GM13976 (cell line): ENCODE data around the gene KMT2C.
"Not testable (repeated sequence)": the region's sequence is repeated elsewhere in the genome, so short reads cannot be mapped to it uniquely, and the experiment has no call there.

Experiments
- DNase-seq: peaks from one replicate; pipeline ENCODE4 v3.0.0; 2012; ENCODE audit warnings: low spot score
- in situ Hi-C: fragments of 300-500 bp; cut with MboI; formaldehyde crosslinking; loops from one replicate; pipeline ENCODE4 v1.12.0; 2022; ENCODE audit warnings: low sequenced_read_pairs, mixed read lengths, inconsistent platforms; ENCODE audit not compliant: unreplicated experiment
- TF ChIP-seq, protein P1 (sequence below): IDR thresholded peaks from 2 replicates; pipeline ENCODE4 v1.5.1; 2012; ENCODE audit warnings: borderline replicate concordance, mild to moderate bottlenecking; ENCODE audit not compliant: insufficient read depth; ENCODE audit errors: extremely low read depth, missing control alignments, control extremely low read depth

The KMT2C gene

DNA sequence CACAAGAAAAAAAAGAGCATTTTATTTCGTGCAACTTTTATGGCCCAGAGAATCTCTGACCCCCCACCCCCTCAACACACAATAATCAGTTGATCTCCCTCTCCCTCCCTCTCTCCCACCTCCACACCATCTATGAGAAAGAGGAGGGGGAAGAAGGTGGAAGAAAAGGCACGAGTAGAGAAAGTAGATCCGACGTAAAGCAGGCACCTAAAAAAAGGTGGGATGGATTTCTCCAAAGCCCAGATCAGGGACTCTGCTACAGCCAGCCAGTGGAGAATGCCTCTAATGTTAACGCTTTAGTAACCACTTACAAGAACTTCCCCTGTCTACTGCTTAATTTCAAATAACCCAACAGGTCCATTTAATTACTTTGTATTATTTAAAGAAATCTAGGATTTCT, 24.4 kb downstream of the KMT2C start:
- in situ Hi-C loops: no loop called here
- TF ChIP-seq, protein P1, sequence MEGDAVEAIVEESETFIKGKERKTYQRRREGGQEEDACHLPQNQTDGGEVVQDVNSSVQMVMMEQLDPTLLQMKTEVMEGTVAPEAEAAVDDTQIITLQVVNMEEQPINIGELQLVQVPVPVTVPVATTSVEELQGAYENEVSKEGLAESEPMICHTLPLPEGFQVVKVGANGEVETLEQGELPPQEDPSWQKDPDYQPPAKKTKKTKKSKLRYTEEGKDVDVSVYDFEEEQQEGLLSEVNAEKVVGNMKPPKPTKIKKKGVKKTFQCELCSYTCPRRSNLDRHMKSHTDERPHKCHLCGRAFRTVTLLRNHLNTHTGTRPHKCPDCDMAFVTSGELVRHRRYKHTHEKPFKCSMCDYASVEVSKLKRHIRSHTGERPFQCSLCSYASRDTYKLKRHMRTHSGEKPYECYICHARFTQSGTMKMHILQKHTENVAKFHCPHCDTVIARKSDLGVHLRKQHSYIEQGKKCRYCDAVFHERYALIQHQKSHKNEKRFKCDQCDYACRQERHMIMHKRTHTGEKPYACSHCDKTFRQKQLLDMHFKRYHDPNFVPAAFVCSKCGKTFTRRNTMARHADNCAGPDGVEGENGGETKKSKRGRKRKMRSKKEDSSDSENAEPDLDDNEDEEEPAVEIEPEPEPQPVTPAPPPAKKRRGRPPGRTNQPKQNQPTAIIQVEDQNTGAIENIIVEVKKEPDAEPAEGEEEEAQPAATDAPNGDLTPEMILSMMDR: no peak
- no peak for DNase-seq

DNA sequence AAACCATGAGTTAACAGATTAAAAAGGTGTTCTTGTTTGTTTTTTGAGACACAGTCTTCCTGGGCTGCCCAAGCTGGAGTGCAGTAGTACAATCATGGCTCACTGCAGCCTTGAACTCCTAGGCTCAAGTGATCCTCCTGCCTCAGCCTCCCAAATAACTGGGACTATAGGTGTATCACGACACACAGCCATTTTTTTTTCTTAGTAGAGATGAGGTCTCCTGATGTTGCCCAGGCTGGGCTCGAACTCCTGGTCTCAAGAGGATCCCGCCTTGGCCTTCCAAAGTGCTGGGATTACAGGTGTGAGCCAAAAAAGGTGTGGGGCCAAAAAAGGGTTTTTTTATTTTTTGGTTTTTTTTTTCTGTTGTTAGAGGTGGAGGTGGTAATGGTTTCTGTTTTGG, 29.3 kb downstream of the KMT2C start:
- TF ChIP-seq, protein P1: no peak
- in situ Hi-C loops: no loop called here
- no peak for DNase-seq

DNA sequence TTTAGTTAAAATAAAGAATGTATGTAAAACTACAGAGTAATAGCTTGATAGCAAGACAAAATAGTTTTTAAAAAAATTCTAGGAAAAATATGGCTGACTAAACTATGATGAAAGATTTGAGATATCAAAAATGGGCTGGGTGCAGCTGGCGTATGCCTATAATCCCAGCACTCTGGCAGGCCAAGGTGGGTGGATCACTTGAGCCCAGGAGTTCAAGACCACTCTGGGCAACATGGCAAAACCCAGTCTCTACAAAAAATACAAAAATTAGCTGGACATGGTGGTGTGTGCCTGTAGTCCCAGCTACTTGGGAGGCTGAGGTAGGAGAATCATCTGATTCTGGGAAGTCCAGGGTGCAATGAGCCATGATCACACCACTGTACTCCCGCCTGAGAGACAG, 29.8 kb downstream of the KMT2C start:
- DNase-seq, in situ Hi-C loops: not testable (repeated sequence)

DNA sequence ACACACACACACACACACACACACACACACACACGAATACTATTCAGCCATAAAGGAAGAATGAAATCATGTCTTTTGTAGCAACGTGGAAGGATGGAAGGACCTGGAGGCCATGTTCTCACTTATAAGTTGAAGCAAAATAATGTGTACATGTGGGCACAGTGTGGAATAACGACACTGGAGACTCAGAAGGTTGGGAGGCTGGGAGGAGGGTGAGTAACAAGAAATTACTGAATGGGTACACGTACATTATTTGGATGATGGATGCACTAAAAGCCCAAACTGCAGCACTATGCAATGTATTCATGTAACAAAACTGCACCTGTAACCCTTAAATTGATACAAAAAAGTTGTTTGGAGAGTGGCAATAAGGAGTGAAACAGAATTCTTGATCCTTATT, 32.1 kb downstream of the KMT2C start:
- TF ChIP-seq, protein P1: no peak
- in situ Hi-C loops: no loop called here
- DNase-seq: no peak

DNA sequence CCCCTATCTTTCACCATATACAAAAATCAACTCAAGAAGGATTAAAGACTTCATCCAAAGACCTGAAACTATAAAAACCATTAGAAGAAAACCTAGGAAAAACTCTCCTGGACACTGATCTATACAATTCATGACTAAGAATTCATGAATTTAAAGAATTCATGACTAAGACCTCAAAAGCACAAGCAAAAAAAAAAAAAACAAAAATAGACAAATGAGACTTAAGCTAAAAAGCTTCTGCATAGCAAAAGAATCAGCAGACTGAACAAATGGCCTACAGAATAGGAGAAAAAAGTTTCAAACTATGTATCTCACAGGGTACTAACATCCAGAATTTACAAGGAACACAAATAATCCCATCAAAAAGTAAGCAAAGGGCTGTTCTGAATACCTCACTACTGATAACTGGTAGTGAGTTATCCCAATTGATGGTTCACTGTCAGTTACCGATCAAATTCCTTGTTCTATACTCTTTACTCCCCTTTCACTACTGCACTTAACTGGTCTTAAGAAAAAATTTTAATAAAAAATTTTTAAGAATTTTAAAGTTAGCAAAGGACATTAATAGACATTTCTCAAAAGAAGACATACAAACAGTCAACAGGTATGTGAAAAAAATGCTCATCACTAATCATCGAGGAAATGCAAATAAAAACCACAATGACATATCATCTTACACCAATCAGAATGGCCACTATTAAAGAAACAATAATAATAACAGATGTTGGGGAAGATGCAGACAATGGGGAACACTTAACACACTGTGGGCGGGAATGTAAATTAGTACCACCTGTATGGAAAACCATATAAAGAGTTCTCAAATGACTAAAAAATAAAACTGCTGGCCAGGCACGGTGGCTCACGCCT, 33.2 kb downstream of the KMT2C start:
- no peak for DNase-seq
- TF ChIP-seq, protein P1: no peak
- in situ Hi-C loops: no loop called here

DNA sequence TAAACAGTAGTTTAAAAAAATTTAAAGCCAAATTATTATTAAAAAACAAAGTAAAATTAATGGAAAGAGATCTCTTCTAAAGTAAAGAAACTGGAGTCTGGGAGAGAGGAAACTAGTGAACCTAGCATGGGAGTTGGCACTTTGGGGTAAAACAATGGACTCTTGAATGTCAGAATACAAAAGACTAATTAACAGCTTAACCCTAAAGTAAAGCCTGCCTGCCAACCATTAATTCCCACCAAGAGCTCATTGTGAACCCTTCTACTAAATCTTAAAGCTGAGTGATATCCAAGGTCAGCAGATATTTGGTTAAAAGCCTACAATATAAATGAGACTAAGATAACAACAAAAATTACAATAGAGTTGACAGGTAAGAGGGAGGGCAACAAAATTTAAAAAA, 36.5 kb downstream of the KMT2C start:
- in situ Hi-C loops: no loop called here
- TF ChIP-seq, protein P1: no peak
- DNase-seq: no peak

DNA sequence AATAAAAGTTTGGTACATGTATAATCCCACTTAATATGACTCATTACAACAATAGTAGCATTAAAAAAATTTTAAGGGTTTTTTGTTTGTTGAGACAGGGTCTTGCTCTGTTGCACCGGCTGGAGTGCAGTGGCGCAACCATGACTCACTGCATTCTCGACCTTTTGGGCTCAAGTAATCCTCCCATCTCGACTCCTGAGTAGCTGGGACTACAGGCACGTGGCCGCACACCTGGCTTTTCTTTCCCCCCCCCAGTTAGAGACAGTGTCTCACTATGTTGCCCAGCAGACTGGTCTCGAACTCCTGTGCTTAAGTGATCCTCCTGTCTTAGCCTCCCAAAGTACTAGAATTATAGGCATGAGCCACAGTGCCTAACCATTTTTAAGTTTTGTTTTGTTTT, 40.7 kb downstream of the KMT2C start:
- TF ChIP-seq, protein P1: no peak
- DNase-seq: no peak
- in situ Hi-C loops: no loop called here

DNA sequence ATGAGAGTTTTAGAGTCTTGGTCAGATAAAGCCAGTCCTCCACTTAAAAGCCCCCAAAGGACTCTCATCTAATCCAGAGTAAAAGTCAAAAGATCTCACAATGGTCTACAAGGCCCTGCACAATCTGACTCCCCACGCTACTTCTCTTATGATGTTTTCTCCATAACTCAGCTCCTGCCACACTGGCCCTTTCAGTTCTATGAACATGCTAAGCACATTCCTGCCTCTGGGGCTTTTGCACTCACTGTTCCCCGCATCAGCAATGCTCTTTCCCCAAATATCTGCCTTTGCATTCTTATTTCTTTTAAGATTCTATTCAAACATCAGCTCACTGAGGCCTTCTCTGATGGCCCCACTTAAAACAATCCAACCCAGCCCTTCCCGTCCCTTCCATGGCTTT, 41.6 kb downstream of the KMT2C start:
- DNase-seq, in situ Hi-C loops: not testable (repeated sequence)
